GM19099 (cell line): Measurements from ENCODE around the gene FBXO42.

Experiments used
- POLR2A ChIP-seq: IDR thresholded peaks from 3 replicates; pipeline ENCODE4 v1.6.1; 2011; ENCODE audit warnings: low read depth; ENCODE audit not compliant: insufficient read length; ENCODE audit errors: extremely low read depth

FBXO42 gene

DNA sequence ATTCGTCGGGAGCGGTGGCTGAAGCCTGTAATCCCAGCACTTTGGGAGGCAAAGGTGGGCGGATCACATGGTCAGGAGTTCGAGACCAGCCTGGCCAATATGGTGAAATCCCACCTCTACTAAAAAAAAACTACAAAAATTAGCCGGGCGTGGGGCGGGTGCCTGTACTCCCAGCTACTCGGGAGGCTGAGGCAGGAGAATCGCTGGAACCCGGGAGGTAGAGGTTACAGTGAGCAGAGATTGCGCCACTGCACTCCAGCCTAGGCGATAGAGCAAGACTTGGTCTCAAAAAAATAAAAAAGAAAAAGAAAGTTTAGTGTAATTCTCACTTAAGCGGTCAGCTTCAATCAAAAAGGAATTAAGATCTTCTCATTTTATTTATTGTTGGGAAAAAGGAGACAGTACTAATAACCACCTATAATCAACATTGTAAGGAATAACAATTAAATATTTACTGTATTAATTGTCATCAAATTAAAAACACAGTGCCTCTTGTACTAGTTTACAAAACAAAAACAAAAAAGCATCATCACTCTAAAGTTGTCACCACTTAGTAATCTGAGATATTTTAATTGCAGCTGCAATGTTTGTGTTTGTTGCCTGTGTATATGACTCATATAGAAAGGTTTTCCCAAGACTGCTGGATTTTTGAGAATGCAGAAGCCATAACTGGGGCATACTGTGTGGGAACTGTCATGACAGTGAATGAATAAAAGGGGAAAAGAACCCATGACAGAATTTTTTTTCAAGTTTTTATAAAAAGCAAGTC, 3.7 kb downstream of the FBXO42 start:
- no peak for TF ChIP-seq POLR2A

DNA sequence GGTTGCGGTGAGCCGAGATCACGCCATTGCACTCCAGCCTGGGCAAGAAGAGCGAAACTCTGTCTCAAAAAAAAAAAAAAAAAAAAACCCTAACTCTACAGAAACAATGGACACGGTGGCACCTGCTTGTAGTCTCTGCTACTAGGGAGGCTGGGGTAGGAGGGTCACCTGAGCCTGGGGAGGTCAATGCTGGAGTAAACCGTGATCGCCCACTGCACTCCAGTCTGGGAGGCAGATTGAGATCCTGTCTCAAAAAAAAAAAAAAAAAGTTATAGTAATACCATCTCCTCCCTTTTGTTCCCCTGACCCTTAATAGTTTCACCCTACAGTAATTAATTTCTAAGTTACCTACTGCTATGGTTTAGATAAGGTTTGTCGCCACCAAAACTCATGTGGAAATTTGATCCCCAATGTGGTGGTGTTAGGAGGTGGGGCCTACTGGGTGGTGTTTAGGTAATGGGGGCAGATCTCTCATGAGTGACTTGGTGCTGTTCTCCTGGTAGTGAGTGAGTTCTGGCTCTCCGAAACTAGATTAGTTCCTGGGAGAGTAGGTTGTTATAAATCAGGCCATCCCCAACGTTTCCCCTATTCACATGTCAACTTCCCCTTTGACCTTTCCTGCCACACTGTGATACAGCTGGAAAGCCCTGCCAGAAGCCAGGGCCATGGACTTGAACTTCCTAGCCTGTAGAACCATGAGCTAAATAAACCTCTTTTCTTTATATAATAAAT, 9.8 kb downstream of the FBXO42 start:
- TF ChIP-seq POLR2A: no peak

DNA sequence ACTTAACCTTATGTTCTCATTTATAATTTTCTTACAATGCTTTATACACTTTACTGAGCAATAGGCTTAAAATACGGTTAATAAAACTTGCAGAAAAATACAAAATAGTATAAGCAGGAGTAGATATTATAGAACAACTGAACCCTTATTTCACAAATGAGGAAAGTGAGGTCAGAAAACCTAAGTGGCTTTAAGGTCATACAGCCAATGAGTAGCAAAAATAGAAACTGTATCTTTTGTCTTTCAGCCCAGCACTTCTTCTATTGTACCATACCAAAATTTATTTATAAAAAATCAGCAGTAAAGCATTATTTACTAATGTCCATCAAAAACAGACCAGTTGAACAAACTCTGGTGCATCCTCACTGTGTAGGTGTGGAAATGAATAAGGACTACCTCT, 11.6 kb downstream of the FBXO42 start:
- no peak for TF ChIP-seq POLR2A

- no peak for TF ChIP-seq POLR2A
Measured at GRCh38 chr1:16338961-16339360, 13.3 kb downstream of the FBXO42 start.

- no peak for TF ChIP-seq POLR2A
Measured at GRCh38 chr1:16334655-16335340, 17.5 kb downstream of the FBXO42 start.

DNA sequence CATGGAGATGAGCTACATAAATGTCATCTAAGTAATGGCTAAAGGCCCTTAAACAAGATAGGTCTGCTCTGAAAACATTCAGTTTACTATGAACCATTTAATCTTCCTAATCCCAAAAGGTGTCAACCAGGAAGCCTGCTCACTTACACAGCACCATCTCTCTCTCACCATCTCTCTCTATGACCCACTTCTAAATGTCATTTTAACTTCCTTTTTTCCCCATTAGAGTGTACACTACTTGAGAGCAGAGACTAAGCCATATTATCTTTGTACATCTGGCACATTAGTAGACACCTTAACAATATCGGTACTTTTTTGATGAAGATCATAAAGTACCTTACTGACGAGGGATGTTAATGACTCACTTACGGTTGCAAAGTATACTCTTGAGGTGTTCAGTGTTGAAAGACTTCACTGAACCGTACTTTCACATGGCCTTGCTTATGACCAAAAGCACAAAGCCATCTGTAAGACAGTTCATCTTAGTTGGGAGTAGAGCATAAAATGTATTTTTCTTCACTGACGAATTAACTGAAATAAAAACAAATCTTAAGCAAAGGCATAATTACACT, 25.4 kb downstream of the FBXO42 start:
- TF ChIP-seq POLR2A: no peak

DNA sequence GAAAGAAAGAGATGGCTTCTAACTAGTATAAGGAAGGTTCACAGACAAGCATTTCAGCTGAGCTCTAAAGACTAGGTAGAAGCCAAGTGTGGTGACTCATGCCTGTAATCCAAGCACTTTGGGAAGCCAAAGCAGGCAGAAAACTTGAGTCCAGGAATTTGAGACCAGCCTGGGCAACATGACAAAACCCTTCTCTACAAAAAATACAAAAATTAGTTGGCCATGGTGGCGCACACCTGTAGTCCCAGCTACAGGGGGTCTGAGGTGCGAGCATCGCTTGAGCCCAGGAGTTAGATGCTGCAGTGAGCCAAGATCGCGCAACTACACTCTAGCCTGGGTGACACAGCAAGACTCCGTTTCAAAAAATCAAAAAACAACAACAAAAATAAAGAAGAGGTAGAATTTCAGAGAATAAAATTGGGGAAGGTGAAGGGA, 27.8 kb downstream of the FBXO42 start:
- no peak for TF ChIP-seq POLR2A

DNA sequence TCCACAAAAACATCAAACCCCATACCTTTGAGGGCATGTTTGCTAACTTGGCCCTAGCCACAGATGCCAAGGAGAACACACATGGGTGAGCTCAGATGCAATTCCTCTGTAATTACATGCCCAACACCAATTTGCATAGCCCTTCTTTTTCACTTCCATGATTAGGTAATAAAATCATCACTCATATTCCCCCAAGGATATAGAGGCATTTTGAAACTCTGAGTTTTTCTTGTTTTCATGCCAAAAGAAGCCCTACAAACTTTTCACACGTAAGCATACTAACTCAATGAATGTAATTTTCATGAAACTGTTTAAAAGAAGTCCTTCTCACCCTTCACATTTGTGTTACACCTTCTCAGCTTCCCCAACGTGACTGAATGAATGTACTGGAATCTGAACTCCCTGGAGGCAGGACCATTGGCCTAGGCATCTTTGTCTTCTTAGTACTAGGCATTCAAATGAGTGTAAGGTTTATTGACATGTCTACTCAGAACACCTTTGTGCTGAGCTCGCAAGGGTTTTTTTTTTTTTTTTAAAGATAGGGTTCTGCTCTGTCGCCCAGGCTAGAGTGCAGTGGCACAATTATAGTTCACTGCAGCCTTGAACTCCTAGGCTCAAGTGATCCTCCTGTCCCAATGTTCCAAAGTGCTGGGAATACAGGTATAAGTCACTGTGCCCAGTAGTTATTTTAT, 31.0 kb downstream of the FBXO42 start:
- TF ChIP-seq POLR2A: no peak

DNA sequence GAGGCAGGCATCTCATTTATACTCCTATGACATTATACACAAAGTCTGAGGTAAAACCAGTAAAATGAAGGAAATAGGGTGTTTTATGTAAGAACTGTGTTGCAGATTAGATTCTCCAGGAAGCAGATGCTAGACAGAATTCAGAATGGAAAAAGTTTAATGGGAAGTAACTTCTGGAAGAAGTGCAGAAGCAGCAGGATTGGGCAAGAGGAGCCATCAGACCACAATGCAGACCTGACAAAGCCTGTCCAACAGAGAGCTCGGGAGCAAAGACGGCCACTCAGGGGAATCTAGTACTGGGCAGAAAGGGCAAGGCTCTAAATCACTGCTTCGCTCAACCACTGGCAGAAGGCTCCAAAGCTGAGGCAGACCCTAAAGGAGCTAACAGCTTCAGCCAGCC, 33.7 kb downstream of the FBXO42 start:
- no peak for TF ChIP-seq POLR2A

- no peak for TF ChIP-seq POLR2A
Measured at GRCh38 chr1:16315437-16315836, 36.8 kb downstream of the FBXO42 start.

DNA sequence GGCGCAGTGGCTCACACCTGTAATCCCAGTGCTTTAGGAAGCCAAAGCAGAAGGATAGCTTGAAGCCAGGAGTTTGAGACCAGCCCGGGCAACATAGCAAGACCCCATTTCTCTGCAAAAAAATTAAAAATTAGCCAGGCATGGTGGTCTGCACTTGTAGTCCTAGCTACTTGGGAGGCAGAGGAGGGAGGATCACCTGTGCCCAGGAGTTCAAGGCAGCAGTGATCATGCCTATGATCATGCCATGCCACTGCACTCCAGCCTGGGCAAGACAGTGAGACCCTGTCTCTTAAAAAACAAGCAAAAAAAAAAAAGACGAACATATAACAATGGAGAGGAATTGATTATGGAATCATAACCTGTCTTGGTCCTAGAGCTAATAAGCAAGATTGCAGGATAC, 45.1 kb downstream of the FBXO42 start:
- no peak for TF ChIP-seq POLR2A

GRCh38 chr1:16302709-16303627, 49.3 kb downstream of the FBXO42 start:
- TF ChIP-seq POLR2A: no peak

- TF ChIP-seq POLR2A: no peak
Measured at GRCh38 chr1:16300436-16300835, 51.8 kb downstream of the FBXO42 start.

DNA sequence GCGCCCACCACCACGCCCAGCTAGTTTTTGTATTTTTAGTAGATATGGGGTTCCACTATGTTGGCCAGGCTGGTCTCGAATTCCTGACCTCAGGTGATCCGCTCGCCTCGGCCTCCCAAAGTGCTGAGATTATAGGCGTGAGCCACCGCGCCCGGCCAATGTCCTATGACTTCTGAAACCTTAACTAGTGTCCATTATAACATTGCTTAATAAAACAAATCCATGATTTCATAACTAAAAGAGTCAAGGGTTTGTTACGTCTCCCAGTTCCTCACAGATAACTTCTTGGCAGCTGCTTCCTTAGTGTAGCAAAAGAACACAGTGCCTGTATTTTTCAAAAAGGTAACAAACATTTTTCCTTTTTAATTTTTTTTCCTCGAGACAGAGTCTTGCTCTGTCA, 53.6 kb downstream of the FBXO42 start:
- no peak for TF ChIP-seq POLR2A
